Measurements from ENCODE around the gene TFE3. TPM values are rescaled to one million over a fixed set of nuclear protein-coding genes. Genes with fewer than 3 reads are reported as not detected.

The TFE3 gene
- total RNA-seq, 1 experiment from 2014 or later = 59.8 TPM

- peaks cover 78 to 93% of the 10 kb centered on the region in 2 experiments for H3K9me3 Mint-ChIP-seq
- no peak within 1 kb of the TSS for H3K27ac ChIP-seq (ENCODE audit: insufficient read length, low read depth, low read length)
- no peaks in the 10 kb centered on the region for H3K9me3 ChIP-seq (ENCODE audit: control insufficient read depth, low read depth, low read length)
- no peak within 1 kb of the TSS for H2BK120ac ChIP-seq (ENCODE audit: low read depth, low read length, poor library complexity, severe bottlenecking)
- H3K27me3 Mint-ChIP-seq (ENCODE audit: low read depth) = 0 out of 2 replicates have a peak, but pooled peaks cover 1% of the 10 kb centered on the region
- TF ChIP-seq CTCF (conservative IDR thresholded peaks at IDR 0.05) = no peak
- H2AFZ ChIP-seq (ENCODE audit: low read length) = no peak within 1 kb of the TSS
- peaks cover 2% of the 10 kb centered on the region for H3K23me2 ChIP-seq (ENCODE audit: insufficient read length, low read depth, low read length, poor library complexity, severe bottlenecking)
- peaks cover 9% of the 10 kb centered on the region for H3K79me2 ChIP-seq (ENCODE audit: insufficient read depth, low read length)
- no peaks in the 10 kb centered on the region for H4K20me1 ChIP-seq (ENCODE audit: control insufficient read depth, insufficient read depth, insufficient read length)
- no peak within 1 kb of the TSS for H3K56ac ChIP-seq (ENCODE audit: insufficient read length, low read depth, low read length)
- no peak within 1 kb of the TSS for H4K91ac ChIP-seq (ENCODE audit: insufficient read length, low read depth, low read length)
- H3K4me3 Mint-ChIP-seq = peak within 1 kb of the TSS; percentile 74 to 78
- H3T11ph ChIP-seq (ENCODE audit: low read length) = no peak within 1 kb of the TSS
- H3K18ac ChIP-seq (ENCODE audit: insufficient read length, low read depth, low read length) = no peak within 1 kb of the TSS
- H3K79me1 ChIP-seq (ENCODE audit: insufficient read depth, low read depth, low read length, poor library complexity, severe bottlenecking) = peaks cover 2% of the 10 kb centered on the region
- no peaks in the 10 kb centered on the region for H3K27me3 ChIP-seq (ENCODE audit: insufficient read depth, low read length)
- no peak within 1 kb of the TSS for H3K23ac ChIP-seq (ENCODE audit: insufficient read length, low read depth, low read length)
- H3K9ac ChIP-seq (ENCODE audit: extremely low read depth, insufficient read length, low read length) = peak within 1 kb of the TSS; percentile 59
- no peak within 1 kb of the TSS for H4K5ac ChIP-seq (ENCODE audit: insufficient read length, low read depth, low read length)
- no CpG with 5 or more reads among the region's 5 CpGs for WGBS (ENCODE audit: extremely low coverage, insufficient read length, low lambda C conversion rate)
- no peak within 1 kb of the TSS for H2BK15ac ChIP-seq (ENCODE audit: low read depth, low read length)
- no peak within 1 kb of the TSS for H2BK20ac ChIP-seq (ENCODE audit: low read depth, low read length, poor library complexity, severe bottlenecking)
- no peak within 1 kb of the TSS for H4K8ac ChIP-seq (replicated peaks; ENCODE audit: insufficient read length, low read depth, low read length)
- H3K27ac Mint-ChIP-seq = peak within 1 kb of the TSS in 2 of 3 experiments; percentile 77 to 88; a peak in 4 of 7 replicates
- H3K36me3 Mint-ChIP-seq (ENCODE audit: insufficient read depth in 1 of 3, low read depth in 3 of 3) = peaks cover 22 to 41% (median 24%) of the 10 kb centered on the region in 3 experiments
- no peak within 1 kb of the TSS for H2BK12ac ChIP-seq (ENCODE audit: insufficient read length, low read depth, low read length)
- no peaks in the 10 kb centered on the region; the same call in 1 of the 2 replicates for H3K4me1 ChIP-seq (ENCODE audit: insufficient read depth, low read length)
- no peak within 1 kb of the TSS for H3K4ac ChIP-seq (ENCODE audit: low read depth, low read length)
- H3K4me1 Mint-ChIP-seq = peaks cover 15 to 20% of the 10 kb centered on the region in 2 experiments; a peak in 3 of 4 replicates
- H2BK5ac ChIP-seq (ENCODE audit: insufficient read length, low read length) = no peak within 1 kb of the TSS
- no peak within 1 kb of the TSS for H2AK5ac ChIP-seq (ENCODE audit: insufficient read length, low read length)
- peak within 1 kb of the TSS; percentile 87 for H3K4me2 ChIP-seq (ENCODE audit: insufficient read depth, insufficient read length, low read length)
- no peak within 1 kb of the TSS; the same call in 1 of the 2 replicates for H3K14ac ChIP-seq (ENCODE audit: insufficient read depth, low read length)
- peak; percentile 68 for DNase-seq
Measured at GRCh38 chrX:49058794-49059193, 15.6 kb upstream of the TFE3 start, which contains the start of gene CCDC120. Gene CCDC120 (plus strand): TSS chrX:49058999. CDS start chrX:49062042, 3,043 bp downstream.

Data from H9 (cell line).